ENCODE data around the gene SLIT3.

- TF ChIP-seq, protein P1, sequence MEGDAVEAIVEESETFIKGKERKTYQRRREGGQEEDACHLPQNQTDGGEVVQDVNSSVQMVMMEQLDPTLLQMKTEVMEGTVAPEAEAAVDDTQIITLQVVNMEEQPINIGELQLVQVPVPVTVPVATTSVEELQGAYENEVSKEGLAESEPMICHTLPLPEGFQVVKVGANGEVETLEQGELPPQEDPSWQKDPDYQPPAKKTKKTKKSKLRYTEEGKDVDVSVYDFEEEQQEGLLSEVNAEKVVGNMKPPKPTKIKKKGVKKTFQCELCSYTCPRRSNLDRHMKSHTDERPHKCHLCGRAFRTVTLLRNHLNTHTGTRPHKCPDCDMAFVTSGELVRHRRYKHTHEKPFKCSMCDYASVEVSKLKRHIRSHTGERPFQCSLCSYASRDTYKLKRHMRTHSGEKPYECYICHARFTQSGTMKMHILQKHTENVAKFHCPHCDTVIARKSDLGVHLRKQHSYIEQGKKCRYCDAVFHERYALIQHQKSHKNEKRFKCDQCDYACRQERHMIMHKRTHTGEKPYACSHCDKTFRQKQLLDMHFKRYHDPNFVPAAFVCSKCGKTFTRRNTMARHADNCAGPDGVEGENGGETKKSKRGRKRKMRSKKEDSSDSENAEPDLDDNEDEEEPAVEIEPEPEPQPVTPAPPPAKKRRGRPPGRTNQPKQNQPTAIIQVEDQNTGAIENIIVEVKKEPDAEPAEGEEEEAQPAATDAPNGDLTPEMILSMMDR (tag by site-specific recombination; IDR thresholded peaks at IDR 0.05), result no peak
- TF ChIP-seq, protein P2, sequence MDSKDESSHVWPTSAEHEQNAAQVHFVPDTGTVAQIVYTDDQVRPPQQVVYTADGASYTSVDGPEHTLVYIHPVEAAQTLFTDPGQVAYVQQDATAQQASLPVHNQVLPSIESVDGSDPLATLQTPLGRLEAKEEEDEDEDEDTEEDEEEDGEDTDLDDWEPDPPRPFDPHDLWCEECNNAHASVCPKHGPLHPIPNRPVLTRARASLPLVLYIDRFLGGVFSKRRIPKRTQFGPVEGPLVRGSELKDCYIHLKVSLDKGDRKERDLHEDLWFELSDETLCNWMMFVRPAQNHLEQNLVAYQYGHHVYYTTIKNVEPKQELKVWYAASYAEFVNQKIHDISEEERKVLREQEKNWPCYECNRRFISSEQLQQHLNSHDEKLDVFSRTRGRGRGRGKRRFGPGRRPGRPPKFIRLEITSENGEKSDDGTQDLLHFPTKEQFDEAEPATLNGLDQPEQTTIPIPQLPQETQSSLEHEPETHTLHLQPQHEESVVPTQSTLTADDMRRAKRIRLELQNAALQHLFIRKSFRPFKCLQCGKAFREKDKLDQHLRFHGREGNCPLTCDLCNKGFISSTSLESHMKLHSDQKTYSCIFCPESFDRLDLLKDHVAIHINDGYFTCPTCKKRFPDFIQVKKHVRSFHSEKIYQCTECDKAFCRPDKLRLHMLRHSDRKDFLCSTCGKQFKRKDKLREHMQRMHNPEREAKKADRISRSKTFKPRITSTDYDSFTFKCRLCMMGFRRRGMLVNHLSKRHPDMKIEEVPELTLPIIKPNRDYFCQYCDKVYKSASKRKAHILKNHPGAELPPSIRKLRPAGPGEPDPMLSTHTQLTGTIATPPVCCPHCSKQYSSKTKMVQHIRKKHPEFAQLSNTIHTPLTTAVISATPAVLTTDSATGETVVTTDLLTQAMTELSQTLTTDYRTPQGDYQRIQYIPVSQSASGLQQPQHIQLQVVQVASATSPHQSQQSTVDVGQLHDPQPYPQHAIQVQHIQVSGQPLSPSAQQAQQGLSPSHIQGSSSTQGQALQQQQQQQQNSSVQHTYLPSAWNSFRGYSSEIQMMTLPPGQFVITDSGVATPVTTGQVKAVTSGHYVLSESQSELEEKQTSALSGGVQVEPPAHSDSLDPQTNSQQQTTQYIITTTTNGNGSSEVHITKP (tag by site-specific recombination; IDR thresholded peaks at IDR 0.05), result no peak
- TF ChIP-seq ZNF792 (tag by site-specific recombination; IDR thresholded peaks at IDR 0.05) (no peak), ZNF391 (tag by site-specific recombination; IDR thresholded peaks at IDR 0.05; ENCODE audit: borderline replicate concordance, low read depth) (no peak), ZFHX2 (tag by site-specific recombination; conservative IDR thresholded peaks at IDR 0.05) (peak; percentile 34; the same call in 1 of the 2 replicates), ZNF518A (tag by site-specific recombination; conservative IDR thresholded peaks at IDR 0.05; ENCODE audit: low read depth) (no peak), ZNF404 (tag by site-specific recombination; IDR thresholded peaks at IDR 0.05) (no peak), ZNF292 (tag by site-specific recombination; IDR thresholded peaks at IDR 0.05; ENCODE audit: borderline replicate concordance, low read depth) (no peak), ZNF350 (tag by site-specific recombination; IDR thresholded peaks at IDR 0.05) (no peak), ZNF791 (tag by site-specific recombination; IDR thresholded peaks at IDR 0.05) (no peak)
These were observed 640.2 kb downstream of the SLIT3 start for GRCh38 chr5:168660691-168661090.
